AG04450 (cell line): ENCODE measurements around the gene SRGAP2B. TPM values are rescaled to one million over a fixed set of nuclear protein-coding genes. Genes with fewer than 3 reads are reported as not detected.
"Not testable (repeated sequence)": the region's sequence is repeated elsewhere in the genome, so short reads cannot be mapped to it uniquely, and the experiment has no call there.

Experiments used
- CTCF ChIA-PET: fragments of 300-600, 350-600 bp; formaldehyde crosslinking; extraction: SDS; loops from one replicate; lab custom pipeline; 2022; ENCODE audit warnings: antibody characterized with exemption, inconsistent platforms; lab: Charles Lee
- POLR2A ChIA-PET: fragments of 350-600 bp; formaldehyde crosslinking; extraction: SDS; loops from one replicate; lab custom pipeline; 2021; ENCODE audit warnings: antibody characterized with exemption, inconsistent platforms; lab: Yijun Ruan, JAX
- DNase-seq: peaks from one replicate; pipeline ENCODE4 v3.0.0-alpha.2; 2011; ENCODE audit warnings: low read depth, low spot score
- H3K27ac ChIP-seq: one replicate; pipeline ENCODE4 v1.5.1; 2012; ENCODE audit warnings: low read depth, low read length, control low read depth
- H3K27me3 ChIP-seq: one replicate; pipeline ENCODE4 v1.6.0; 2012; ENCODE audit warnings: low read length; ENCODE audit not compliant: control insufficient read depth, insufficient read depth
- H3K4me3 ChIP-seq: 2 replicates; pipeline ENCODE4 v1.5.1; 2011; ENCODE audit warnings: mild to moderate bottlenecking, low read depth, low read length, control low read depth
- H3K9me3 ChIP-seq: 2 replicates; pipeline ENCODE4 v1.5.1; 2012; ENCODE audit warnings: low read length; ENCODE audit not compliant: control insufficient read depth, insufficient read depth
- polyA plus RNA-seq: library from polyadenylated mRNA; depleted of rRNA; stranded (reverse); fragments of >200 nt; gene quantifications from 2 replicates; pipeline ENCODE4 v1.2.3, GENCODE V29; 2011

SRGAP2B gene
- polyA plus RNA-seq, 1 experiment, result 22.3 TPM

DNA sequence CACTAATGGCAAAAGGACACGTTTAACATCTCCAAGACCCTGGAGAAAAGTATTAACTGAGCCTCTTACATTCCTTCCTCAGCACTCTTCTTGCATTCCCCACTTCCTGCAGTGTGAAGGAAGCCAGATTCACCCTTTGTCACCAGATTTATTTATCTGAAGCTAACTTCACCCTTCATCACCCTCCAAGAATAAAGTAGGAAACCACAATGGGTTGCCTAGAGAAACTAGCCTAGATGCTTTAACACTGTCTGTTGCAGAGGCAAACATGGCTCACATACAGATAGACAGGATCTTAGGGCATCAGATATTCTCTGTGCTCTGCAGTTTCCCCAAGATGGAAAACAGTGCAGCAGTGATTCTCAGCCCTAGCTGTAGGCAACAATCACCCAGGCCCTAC lies 147.6 kb downstream of the SRGAP2B start:
- H3K4me3 ChIP-seq, DNase-seq, H3K27ac ChIP-seq, H3K9me3 ChIP-seq, POLR2A ChIA-PET, CTCF ChIA-PET, H3K27me3 ChIP-seq: not testable (repeated sequence)

DNA sequence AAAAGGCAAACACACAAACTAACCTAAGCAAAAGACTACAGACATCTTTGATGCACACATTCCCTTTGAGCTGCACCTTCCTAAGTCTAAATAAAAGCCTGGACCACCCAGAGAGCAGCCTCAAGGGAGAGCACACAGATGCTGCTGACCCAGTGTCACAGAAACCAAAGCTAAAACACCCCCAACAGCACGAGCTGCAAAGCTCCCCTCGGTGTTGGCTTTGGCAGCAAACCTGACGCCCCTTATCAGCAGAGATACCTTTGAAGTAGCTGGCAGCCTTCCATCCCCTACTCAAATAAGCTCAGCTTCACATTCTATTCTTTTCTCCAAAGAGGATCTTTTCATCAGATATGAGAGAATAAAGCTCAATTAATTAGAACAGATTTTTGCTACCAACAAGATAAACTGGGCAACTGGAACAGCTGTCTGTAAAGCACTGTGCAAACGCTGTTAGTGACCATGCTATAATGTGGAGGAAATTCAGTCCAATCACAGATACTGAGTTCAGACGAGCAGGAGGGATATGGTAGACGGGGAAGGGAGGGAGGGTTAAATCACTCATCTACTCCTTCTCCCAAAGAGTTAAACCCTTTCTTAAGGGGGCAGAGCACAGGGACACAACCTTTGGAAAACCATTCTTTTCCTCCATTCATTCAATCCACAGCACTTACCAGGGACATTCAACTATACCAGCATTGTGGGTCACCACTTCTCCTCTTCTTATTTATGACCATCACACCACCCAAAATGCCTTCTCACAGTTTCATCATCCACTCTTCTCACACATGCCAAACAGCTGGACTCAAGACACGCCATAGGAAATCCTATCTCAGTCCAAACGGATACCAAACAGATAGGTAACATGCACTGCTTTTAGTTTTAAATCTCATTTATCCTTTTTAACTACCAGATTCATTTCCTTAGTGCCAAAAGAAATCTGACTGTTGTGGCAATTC lies 148.3 kb downstream of the SRGAP2B start:
- H3K9me3 ChIP-seq, DNase-seq, H3K27me3 ChIP-seq, H3K4me3 ChIP-seq, POLR2A ChIA-PET, CTCF ChIA-PET, H3K27ac ChIP-seq: not testable (repeated sequence)

DNA sequence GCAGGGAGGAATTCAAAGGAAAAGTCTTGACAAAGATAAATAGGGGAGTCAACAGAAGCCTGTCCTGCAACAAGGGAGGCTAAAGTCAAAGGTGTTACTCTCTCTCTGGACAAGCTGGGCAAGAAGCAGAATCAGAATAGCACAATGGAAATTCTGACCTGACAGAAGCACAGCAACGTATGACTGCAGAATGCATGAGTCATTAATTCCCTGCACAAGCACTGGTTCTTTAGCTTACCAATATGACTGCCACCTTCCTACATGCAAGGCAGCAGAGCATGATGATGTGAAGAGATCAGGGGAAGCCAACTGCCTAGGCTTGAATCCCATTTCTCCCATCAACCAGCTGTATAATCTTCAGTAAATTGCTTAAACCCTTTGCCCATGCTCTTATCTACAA lies 153.4 kb downstream of the SRGAP2B start:
- POLR2A ChIA-PET, DNase-seq, CTCF ChIA-PET, H3K27ac ChIP-seq, H3K4me3 ChIP-seq, H3K9me3 ChIP-seq, H3K27me3 ChIP-seq: not testable (repeated sequence)

DNA sequence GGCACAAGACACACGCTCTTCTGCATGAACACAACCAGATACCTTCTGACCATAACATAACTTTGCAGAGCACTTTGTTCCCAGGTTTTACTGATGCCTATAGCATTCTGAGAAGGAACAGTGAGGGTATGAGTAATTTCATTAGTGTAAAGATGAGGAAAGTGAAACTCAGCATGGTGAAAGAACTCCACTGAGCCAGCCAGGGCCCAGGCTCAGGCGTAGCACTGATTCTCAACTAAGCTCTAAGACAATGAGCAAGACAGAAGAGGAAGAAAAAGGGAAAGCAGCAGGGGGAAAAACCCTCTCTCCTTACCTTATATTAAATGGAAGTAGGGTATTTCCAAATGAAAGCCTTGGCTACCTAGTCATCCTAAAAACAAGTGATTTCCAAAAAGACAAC lies 155.1 kb downstream of the SRGAP2B start:
- H3K27me3 ChIP-seq, H3K27ac ChIP-seq, POLR2A ChIA-PET, H3K9me3 ChIP-seq, H3K4me3 ChIP-seq, DNase-seq, CTCF ChIA-PET: not testable (repeated sequence)

DNA sequence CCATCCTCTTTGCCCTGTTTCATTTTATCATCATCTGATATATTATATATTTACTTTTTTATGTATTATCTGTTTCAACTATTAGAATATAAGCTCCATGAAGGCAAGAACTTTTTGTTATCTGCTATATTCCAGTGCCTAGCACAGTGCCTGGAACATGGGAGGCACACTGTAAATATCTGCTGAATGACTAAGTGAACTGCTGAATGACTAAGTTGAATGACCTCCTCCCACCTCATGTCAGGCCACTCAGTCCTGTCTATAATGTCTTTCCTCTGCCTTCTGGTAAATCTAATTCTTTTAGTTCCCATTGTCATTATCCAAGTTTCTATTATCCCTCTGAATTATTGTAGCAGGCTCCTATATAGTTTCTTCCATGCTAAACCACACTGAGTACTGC lies 156.5 kb downstream of the SRGAP2B start:
- H3K27ac ChIP-seq, CTCF ChIA-PET, H3K4me3 ChIP-seq, DNase-seq, H3K9me3 ChIP-seq, POLR2A ChIA-PET, H3K27me3 ChIP-seq: not testable (repeated sequence)

DNA sequence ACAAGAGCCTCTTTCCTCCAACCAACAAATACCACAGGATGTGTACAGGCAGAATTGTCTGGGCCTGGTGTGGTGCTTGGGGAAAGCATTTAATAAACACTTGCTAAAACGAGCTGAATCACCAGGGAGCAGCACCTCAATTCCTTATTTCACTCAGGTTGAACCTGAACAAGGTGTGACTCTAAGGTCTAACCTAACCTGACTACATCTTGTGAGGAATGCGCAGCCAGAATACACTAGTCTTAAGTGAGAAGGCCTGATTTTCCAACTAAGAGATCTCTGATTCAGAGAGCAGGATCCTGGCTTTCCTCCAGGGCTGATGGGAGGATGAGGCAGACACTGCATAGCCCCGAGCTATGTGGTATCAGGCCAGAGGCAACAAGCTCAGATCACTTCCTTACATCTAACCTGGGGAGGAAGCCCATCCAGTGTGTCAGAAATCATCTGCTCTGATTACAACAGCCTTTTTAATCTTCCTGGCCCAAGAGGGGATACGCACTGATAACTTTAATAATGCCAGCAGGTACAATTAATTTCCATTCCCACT lies 158.9 kb downstream of the SRGAP2B start:
- H3K9me3 ChIP-seq, CTCF ChIA-PET, H3K4me3 ChIP-seq, POLR2A ChIA-PET, DNase-seq, H3K27me3 ChIP-seq, H3K27ac ChIP-seq: not testable (repeated sequence)

DNA sequence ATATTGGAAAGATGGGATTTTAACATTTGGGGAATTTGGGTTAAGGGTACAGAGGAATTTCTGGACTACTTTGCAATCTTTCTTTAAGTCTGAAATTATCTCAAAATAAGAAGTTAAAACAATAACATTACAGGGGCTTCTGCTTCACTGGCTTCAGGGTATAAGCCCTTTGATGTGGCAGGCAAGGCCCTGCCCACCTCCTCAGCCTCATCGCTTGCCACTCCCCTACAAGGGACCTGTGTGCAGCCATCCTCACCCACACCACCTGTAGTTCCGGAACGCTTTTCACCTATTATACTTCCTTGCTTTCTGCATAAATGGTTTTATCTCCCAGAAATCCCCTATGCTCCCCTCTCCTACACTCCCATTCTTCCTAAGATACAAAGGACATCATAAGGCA lies 159.8 kb downstream of the SRGAP2B start:
- H3K27ac ChIP-seq, H3K9me3 ChIP-seq, POLR2A ChIA-PET, CTCF ChIA-PET, H3K4me3 ChIP-seq, DNase-seq, H3K27me3 ChIP-seq: not testable (repeated sequence)

DNA sequence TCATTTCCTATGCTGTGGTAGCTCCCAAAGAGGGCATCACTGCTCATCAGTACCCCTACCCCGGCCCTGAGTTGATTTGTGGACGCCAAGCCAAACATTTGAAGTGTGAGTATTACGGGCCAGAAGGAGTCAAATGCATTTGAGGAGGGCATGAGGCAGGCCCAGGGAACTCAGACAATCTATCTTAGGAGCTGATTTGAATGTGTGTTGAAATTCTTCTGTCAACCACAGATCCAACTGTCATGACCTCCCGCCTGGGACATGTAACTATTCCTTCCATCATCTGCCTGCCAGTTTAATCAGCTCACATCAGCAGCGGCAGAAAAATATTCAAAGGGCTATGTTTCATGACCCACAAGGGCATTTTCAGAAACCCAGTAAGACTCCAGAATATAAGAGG lies 162.1 kb downstream of the SRGAP2B start:
- POLR2A ChIA-PET, H3K27me3 ChIP-seq, DNase-seq, H3K27ac ChIP-seq, H3K9me3 ChIP-seq, H3K4me3 ChIP-seq, CTCF ChIA-PET: not testable (repeated sequence)

DNA sequence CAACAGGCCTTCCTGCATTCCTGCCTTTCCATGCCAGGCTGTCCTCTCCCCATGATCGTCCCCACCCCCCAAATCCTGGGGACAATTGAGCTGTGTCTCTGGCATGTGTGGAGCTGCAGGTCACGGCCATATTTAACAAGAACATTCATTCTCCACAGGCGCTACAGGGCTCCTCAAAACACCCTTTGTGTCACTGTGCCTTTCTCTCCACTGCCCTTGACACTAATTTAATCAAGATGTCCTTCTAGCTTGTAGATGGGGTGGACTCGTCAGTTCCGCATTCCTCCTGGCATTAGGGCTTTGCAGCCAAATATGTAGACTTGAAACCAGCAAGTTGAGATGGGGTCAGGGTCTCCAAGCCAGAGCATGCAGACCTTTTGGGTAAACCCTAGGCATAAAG lies 163.0 kb downstream of the SRGAP2B start:
- H3K4me3 ChIP-seq, H3K27ac ChIP-seq, CTCF ChIA-PET, H3K27me3 ChIP-seq, POLR2A ChIA-PET, H3K9me3 ChIP-seq, DNase-seq: not testable (repeated sequence)

DNA sequence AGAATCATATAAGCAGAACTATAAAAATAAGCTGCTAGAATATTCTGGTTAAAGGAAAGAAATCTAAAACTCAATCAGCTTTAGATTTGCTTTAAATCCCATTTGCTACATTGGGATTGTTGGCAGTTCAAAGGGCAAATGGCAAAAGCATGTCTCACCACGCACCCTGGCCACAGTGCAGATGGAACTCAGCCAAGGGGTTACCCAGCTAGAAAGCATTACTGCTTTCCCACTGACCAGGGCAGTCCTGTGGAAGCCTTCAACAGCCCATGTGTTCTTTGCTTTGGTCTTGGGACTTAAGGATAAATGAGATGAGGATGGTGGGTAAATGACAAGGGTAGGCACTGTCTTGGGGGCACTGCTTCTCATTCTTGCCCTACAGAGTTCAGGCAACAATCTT lies 163.6 kb downstream of the SRGAP2B start:
- H3K27me3 ChIP-seq, CTCF ChIA-PET, H3K4me3 ChIP-seq, POLR2A ChIA-PET, H3K9me3 ChIP-seq, H3K27ac ChIP-seq, DNase-seq: not testable (repeated sequence)

DNA sequence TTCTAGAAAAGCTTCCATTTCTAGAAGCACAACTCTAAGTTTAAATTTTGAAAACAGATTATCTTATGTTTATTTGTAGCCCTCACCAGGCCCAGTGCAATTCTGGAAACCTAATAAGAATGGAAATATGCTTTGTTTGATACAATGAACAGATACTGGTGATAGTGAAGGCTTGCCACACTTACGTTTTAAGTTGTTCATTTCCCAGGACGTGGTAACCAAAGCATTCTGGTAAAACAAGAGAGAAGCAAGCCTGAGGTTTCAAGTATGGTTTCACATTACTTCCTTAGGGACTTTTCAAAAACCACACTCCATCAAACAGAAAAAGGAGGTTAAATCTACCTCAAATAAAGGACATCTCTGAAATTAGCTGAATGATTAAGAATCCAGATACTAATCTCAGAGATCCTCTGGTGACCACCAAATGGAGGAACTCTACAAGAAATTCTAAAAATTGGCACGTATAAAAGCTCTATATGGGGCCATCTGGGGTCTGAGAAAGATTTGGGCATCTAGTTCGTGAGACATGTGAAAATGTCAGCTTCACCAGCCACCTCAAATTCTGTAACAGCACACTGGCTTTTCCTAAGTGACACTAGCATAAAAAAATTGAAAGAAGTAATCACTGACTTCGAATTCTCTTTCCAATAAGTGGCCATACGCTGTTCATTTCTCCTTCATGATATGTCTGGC lies 164.9 kb downstream of the SRGAP2B start:
- CTCF ChIA-PET, H3K27ac ChIP-seq, H3K27me3 ChIP-seq, DNase-seq, H3K4me3 ChIP-seq, POLR2A ChIA-PET, H3K9me3 ChIP-seq: not testable (repeated sequence)

DNA sequence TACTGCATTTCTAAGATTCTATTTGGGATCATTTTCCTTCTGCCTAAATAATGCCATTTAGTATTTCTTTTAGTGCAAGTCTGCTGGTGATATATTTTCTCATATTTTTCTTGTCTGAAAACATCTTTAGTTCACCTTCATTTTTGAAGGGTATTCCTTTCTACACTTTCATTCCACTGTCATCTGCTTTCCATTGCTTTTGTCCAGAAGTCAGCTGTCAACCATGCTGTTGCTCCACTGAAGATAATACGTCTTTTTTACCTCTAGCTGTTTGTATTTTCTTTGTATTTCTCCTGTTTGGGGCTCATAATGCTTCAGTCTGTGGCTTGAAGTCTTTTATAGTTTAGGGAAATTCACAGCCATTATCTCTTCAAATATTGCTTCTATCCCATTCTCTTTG lies 167.8 kb downstream of the SRGAP2B start:
- POLR2A ChIA-PET, H3K27me3 ChIP-seq, H3K9me3 ChIP-seq, H3K4me3 ChIP-seq, CTCF ChIA-PET, DNase-seq, H3K27ac ChIP-seq: not testable (repeated sequence)
